Endothelial cell of umbilical vein (primary cell): Measurements from ENCODE around the gene APOBEC2. TPM values are rescaled to one million over a fixed set of nuclear protein-coding genes. Genes with fewer than 3 reads are reported as not detected.

Experiments
- BruUV-seq: library from RNA; stranded (reverse); fragments of 400-500 nt; replicated peaks from 2 replicates; lab custom pipeline; 2021; lab: Mats Ljungman, UMichigan
- CTCF ChIA-PET: fragments of 300-600, 350-600 bp; sonication (Branson Sonifier 250); formaldehyde crosslinking; loops from one replicate; lab custom pipeline; 2021; ENCODE audit warnings: antibody characterized with exemption, inconsistent platforms; lab: Charles Lee
- POLR2A ChIA-PET: fragments of 300-600, 350-600 bp; sonication (Branson Sonifier 250); formaldehyde crosslinking; loops from one replicate; lab custom pipeline; 2021; ENCODE audit warnings: antibody characterized with exemption, inconsistent platforms; lab: Charles Lee
- DNase-seq: peaks from one replicate; pipeline ENCODE4 v3.0.0-alpha.2; 2011; ENCODE audit warnings: low read depth, low spot score
- FAIRE-seq: peaks from 2 replicates; lab custom pipeline; 2011; peaks lifted over from hg19 to GRCh38; lab: Jason Lieb, UNC
- H2AFZ ChIP-seq: 2 replicates; pipeline ENCODE4 v1.6.0; 2012; ENCODE audit warnings: low read depth, low read length, control low read depth, inconsistent platforms
- H3K27ac ChIP-seq: 2 replicates; pipeline ENCODE4 v1.5.1; 2011; ENCODE audit warnings: low read depth, mild to moderate bottlenecking, control low read depth, low read length, moderate library complexity; ENCODE audit not compliant: insufficient read depth
- H3K27me3 ChIP-seq, 2 experiments: 2 replicates each; pipeline versions ENCODE4 v1.6.0 to v1.6.1; 2011; ENCODE audit warnings: low read length in 2 of 2, mixed read lengths in 1 of 2; ENCODE audit not compliant: control insufficient read depth in 2 of 2, insufficient read depth in 2 of 2
- H3K36me3 ChIP-seq, 2 experiments: 2 replicates in 1 of 2; 3 replicates in 1 of 2; pipeline ENCODE4 v1.5.1; 2011; ENCODE audit warnings: low read length in 2 of 2, mild to moderate bottlenecking in 1 of 2, moderate library complexity in 1 of 2; ENCODE audit not compliant: control insufficient read depth in 2 of 2, insufficient read depth in 2 of 2; ENCODE audit errors: extremely low read depth in 1 of 2
- H3K4me1 ChIP-seq: 3 replicates; pipeline ENCODE4 v1.5.1; 2011; ENCODE audit warnings: mild to moderate bottlenecking, low read length; ENCODE audit not compliant: control insufficient read depth, insufficient read depth; ENCODE audit errors: extremely low read depth
- H3K4me2 ChIP-seq: 2 replicates; pipeline ENCODE4 v1.6.1; 2011; ENCODE audit warnings: low read length, control low read depth, mixed read lengths; ENCODE audit not compliant: insufficient read depth
- H3K4me3 ChIP-seq, 3 experiments: fragments of 200-600 bp in 1 of 3; sonication (generic), shearing (Covaris generic) in 1 of 3; replicated peaks in 1 of 3; 2 replicates each; pipeline ENCODE4 v1.5.1; 2011 to 2016; ENCODE audit warnings: control low read depth in 3 of 3, low read length in 3 of 3, mild to moderate bottlenecking in 2 of 3, inconsistent platforms in 1 of 3, low read depth in 1 of 3, moderate library complexity in 1 of 3; ENCODE audit not compliant: insufficient read depth in 1 of 3
- H3K79me2 ChIP-seq: 2 replicates; pipeline ENCODE4 v1.6.0; 2012; ENCODE audit warnings: low read length, inconsistent platforms; ENCODE audit not compliant: control insufficient read depth, insufficient read depth
- H3K9ac ChIP-seq: replicated peaks from 2 replicates; pipeline ENCODE3; 2011; ENCODE audit warnings: low read length, control low read depth; ENCODE audit not compliant: insufficient read depth; ENCODE audit errors: extremely low read depth
- H3K9me1 ChIP-seq: replicated peaks from 3 replicates; pipeline ENCODE4 v1.6.0; 2011; ENCODE audit warnings: mild to moderate bottlenecking, low read length; ENCODE audit not compliant: control insufficient read depth, insufficient read depth; ENCODE audit errors: extremely low read depth
- H3K9me3 ChIP-seq: replicated peaks from 2 replicates; pipeline ENCODE4 v1.5.1; 2012; ENCODE audit warnings: low read length, inconsistent platforms; ENCODE audit not compliant: control insufficient read depth, insufficient read depth
- H4K20me1 ChIP-seq: replicated peaks from 2 replicates; pipeline ENCODE3; 2011; ENCODE audit warnings: mild to moderate bottlenecking, low read length; ENCODE audit not compliant: control insufficient read depth, insufficient read depth; ENCODE audit errors: extremely low read depth
- CTCF ChIP-seq, 2 donors: IDR thresholded peaks; 1 replicate in 1 of 2; 2 replicates in 1 of 2; pipeline ENCODE4 v1.5.1; 2011; ENCODE audit warnings: low read length in 2 of 2, mild to moderate bottlenecking in 2 of 2, moderate library complexity in 2 of 2, control low read depth in 1 of 2, inconsistent platforms in 1 of 2, low read depth in 1 of 2; ENCODE audit not compliant: insufficient read depth in 1 of 2; ENCODE audit errors: extremely low read depth in 1 of 2
- EZH2 ChIP-seq: IDR thresholded peaks from 2 replicates; pipeline ENCODE4 v1.6.1; 2012; ENCODE audit warnings: borderline replicate concordance, low read depth, mild to moderate bottlenecking, moderate library complexity, low read length, inconsistent platforms; ENCODE audit not compliant: severe bottlenecking
- FOS ChIP-seq: IDR thresholded peaks from 2 replicates; pipeline ENCODE4 v1.6.1; 2011; ENCODE audit warnings: mild to moderate bottlenecking, low read length, moderate library complexity, borderline replicate concordance; ENCODE audit not compliant: insufficient read depth
- GATA2 ChIP-seq: IDR thresholded peaks from 2 replicates; pipeline ENCODE4 v1.7.0; 2011; ENCODE audit warnings: low read depth, mild to moderate bottlenecking, moderate library complexity, mixed read lengths, low read length; ENCODE audit not compliant: insufficient read length, insufficient read depth
- JUN ChIP-seq: IDR thresholded peaks from 2 replicates; pipeline ENCODE4 v1.6.1; 2011; ENCODE audit warnings: borderline replicate concordance, low read depth; ENCODE audit not compliant: insufficient read length, insufficient read depth
- MAX ChIP-seq: IDR thresholded peaks from 2 replicates; pipeline ENCODE4 v1.6.1; 2011; ENCODE audit not compliant: insufficient read depth, insufficient read length
- MYC ChIP-seq: IDR thresholded peaks from one replicate; pipeline ENCODE4 v1.6.1; 2011; ENCODE audit warnings: mild to moderate bottlenecking, low read depth, low read length
- POLR2A ChIP-seq: IDR thresholded peaks from 2 replicates; pipeline ENCODE4 v1.6.1; 2012; ENCODE audit warnings: low read depth, mild to moderate bottlenecking, control low read depth, low read length
- POLR2AphosphoS5 ChIP-seq: IDR thresholded peaks from 2 replicates; pipeline ENCODE4 v1.6.1; 2012; ENCODE audit warnings: low read depth, mild to moderate bottlenecking, control low read depth, low read length, moderate library complexity; ENCODE audit not compliant: insufficient read depth
- dilution Hi-C: fragments of 300-500 bp; cut with MboI; formaldehyde crosslinking; loops from one replicate; pipeline ENCODE4 v1.15.0; 2019; ENCODE audit warnings: low sequenced_read_pairs; ENCODE audit not compliant: extremely low pct_ligation_motif_present
- intact Hi-C: fragments of 100-400 bp; cut with micrococcal nuclease; formaldehyde crosslinking; loops from one replicate; pipeline ENCODE4 v1.10.0; 2022
- polyA plus RNA-seq, 4 experiments: library from polyadenylated mRNA; depleted of rRNA in 3 of 4; stranded (reverse) in 3 of 4; unstranded in 1 of 4; fragments of >200 nt; gene quantifications; 2 replicates each; pipeline versions ENCODE4 v1.2.1 to v1.2.3, GENCODE V29; 2011 to 2012; ENCODE audit warnings: missing spikeins in 1 of 4
- total RNA-seq: library from RNA; stranded (reverse); gene quantifications from 2 replicates; pipeline ENCODE4 v1.2.3, GENCODE V29; 2021

Gene APOBEC2
- total and polyA plus RNA-seq, 2 donors (not counting 3 experiments of a cell fraction or from before 2014, with no cell fraction given), result not detected

- H3K9me3 ChIP-seq, result no peaks in the 10 kb centered on the region
- ChIA-PET POLR2A (no interaction called here), CTCF (interaction anchor here (1.6 kb wide), 1 partner anchor 11 kb away, joined by 5 read pairs; no protein-coding TSS in a partner anchor)
- BruUV-seq, result no TSS peak
- H3K9me1 ChIP-seq, result no peaks in the 10 kb centered on the region
- H3K36me3 ChIP-seq, result peaks cover 5 to 11% of the 10 kb centered on the region in 2 experiments
- H4K20me1 ChIP-seq, result peaks cover 3% of the 10 kb centered on the region
- TF ChIP-seq CTCF (IDR thresholded peaks at IDR 0.05; ENCODE audit: extremely low read depth in 1 of 2, insufficient read depth in 1 of 2, low read depth in 1 of 2, low read length in 2 of 2), result no peak
- no peak for TF ChIP-seq MAX
- intact Hi-C loops, result no loop called here
- no peak overlapping the region for H3K9ac ChIP-seq
- dilution Hi-C loops, result no loop called here
- no peak for DNase-seq
- no peaks in the 10 kb centered on the region for H3K27me3 ChIP-seq
- H3K27ac ChIP-seq, result no peak overlapping the region
- no peak overlapping the region for H3K4me3 ChIP-seq
- peaks cover 81% of the 10 kb centered on the region for H3K79me2 ChIP-seq
- no peak for FAIRE-seq
- peaks cover 23% of the 10 kb centered on the region for H3K4me1 ChIP-seq
- no peak overlapping the region for H2AFZ ChIP-seq
- H3K4me2 ChIP-seq, result no peak overlapping the region
These were observed 24.5 kb downstream of the APOBEC2 start for GRCh38 chr6:41077536-41077935.

- H3K9ac ChIP-seq, result no peak overlapping the region
- no peak overlapping the region for H3K27ac ChIP-seq
- H3K9me3 ChIP-seq, result no peaks in the 10 kb centered on the region
- FAIRE-seq (no peak), DNase-seq (no peak)
- no peaks in the 10 kb centered on the region for H3K27me3 ChIP-seq
- no peak overlapping the region for H3K4me3 ChIP-seq
- H3K4me2 ChIP-seq, result no peak overlapping the region
- H3K4me1 ChIP-seq, result peaks cover 23% of the 10 kb centered on the region
- peaks cover 5% of the 10 kb centered on the region for H4K20me1 ChIP-seq
- H2AFZ ChIP-seq, result no peak overlapping the region
- no peaks in the 10 kb centered on the region for H3K9me1 ChIP-seq
- POLR2A ChIA-PET, result no interaction called here
- BruUV-seq, result no TSS peak
- dilution Hi-C loops (no loop called here), intact Hi-C loops (no loop called here)
- CTCF ChIA-PET, result interaction anchor here (1.6 kb wide), 1 partner anchor 10 kb away, joined by 5 read pairs; no protein-coding TSS in a partner anchor
- peaks cover 87% of the 10 kb centered on the region for H3K79me2 ChIP-seq
- TF ChIP-seq POLR2AphosphoS5, result no peak
- no peak for TF ChIP-seq GATA2
- no peak for TF ChIP-seq FOS
- no peak for TF ChIP-seq MAX
- no peak for TF ChIP-seq POLR2A
- no peak for TF ChIP-seq MYC
- TF ChIP-seq CTCF (IDR thresholded peaks at IDR 0.05; ENCODE audit: extremely low read depth in 1 of 2, insufficient read depth in 1 of 2, low read depth in 1 of 2, low read length in 2 of 2), result no peak
- no peak for TF ChIP-seq JUN
- TF ChIP-seq EZH2, result no peak
- H3K36me3 ChIP-seq, result peaks cover 5 to 11% of the 10 kb centered on the region in 2 experiments
These were observed 25.1 kb downstream of the APOBEC2 start for GRCh38 chr6:41078101-41078500.
